NOMO-1 (cell line): ENCODE data around the gene FCGBP.
"Not testable (repeated sequence)": the region's sequence is repeated elsewhere in the genome, so short reads cannot be mapped to it uniquely, and the experiment has no call there.

ENCODE experiments used
- DNase-seq, 2 experiments: peaks; one replicate each; lab custom pipeline; 2025; ENCODE audit not compliant: unreplicated experiment in 2 of 2; lab: John Stamatoyannopoulos, UW

FCGBP gene

GRCh38 chr19:39923862-39924261 is 10.6 kb downstream of the FCGBP start:
- DNase-seq, result no peak

DNA sequence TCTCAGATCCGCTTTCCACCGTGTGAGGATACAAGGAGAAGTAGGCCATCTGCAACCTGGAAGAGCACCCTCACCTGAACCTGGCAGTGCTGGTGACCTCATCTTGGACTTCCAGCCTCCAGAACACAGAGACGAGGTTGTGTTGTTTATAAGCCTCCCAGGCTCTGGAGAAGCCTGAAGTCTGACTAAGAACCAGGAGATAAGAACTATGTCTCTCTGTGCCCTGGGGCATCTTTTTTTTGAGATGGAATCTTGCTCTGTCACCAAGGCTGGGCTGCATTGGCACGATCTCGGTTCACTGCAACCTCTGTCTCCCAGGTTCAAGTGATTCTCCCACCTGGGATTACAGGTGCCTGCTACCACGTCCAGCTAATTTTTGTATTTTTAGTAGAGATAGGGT is 14.5 kb downstream of the FCGBP start:
- DNase-seq, result no peak

GRCh38 chr19:39918183-39918651 is 16.2 kb downstream of the FCGBP start:
- DNase-seq, result no peak

DNA sequence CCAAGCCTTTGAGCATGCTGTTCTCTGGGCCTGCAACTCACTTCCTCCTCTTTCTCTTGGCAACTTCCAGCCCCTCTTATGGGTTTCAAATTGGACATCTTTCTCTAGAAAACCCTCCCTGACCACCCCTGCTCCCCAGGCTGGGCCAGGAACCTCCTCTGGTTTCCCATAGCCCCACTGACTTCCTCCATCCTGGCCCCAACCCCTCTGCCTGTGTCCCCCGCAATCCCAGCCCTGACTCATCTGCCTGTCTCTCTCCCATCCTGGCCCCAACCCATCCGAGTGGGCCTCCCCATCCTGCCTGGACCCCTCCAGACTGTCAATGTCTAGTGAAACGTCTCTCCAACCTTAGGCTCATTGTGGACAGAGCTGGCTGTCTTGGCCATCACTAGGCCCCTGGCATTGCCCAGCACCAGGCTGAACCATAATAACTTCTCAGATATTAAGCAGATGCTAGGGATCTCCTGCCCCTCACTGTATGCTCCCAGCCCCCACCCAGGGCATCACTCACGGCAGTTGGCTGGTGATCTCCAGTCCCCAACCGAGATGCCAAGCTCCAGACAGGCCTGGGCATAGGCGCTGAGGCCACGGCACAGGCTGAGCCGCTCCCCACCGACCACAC is 16.8 kb downstream of the FCGBP start:
- no peak for DNase-seq

DNA sequence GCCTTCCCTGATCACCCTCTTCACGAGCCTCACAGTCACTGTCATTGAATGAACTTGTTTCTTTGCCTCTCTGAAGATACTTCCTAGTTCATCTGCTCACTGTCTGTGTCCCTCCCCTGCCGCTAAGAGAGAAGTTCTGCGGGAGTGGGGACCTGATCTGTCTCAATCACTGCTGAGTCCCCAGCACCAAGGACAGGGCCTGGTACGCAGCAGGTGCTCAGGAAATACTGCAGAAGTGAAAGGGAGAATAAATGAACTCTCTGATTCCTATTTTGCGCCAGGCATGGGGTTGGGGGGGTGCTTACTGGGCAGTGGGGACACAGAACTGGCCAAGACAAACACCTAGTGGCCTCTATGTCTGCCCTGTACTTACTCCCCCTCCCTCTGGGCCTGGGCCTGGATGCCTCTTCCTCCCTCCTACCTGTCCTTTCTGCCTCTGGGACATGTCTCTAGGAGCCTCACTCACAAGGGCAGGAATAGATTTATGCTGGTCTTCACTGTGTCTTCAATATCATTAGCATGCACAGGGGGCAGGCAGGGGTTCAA is 17.5 kb downstream of the FCGBP start:
- DNase-seq, result peak; percentile 7 to 38

DNA sequence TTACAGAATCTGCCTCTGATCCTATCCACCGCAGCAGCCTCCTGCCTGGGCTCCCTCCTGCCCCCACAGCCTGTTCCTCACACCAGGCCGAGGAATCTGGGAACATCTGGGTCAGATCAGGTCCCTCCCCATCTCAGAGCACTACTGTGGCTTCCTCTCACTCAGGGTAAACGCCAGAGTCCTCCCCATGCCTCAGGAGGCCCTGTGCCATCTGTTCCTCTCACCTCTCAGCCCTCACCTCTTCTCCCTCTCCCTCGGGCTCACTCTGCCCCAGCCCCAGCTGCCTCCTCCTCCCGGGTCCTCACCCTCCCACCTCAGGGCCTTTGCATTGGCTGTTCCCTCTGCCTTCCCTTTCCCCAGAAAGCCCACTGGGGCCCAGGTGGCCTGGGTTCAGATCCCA is 18.2 kb downstream of the FCGBP start:
- DNase-seq, result no peak

- DNase-seq, result no peak
Observed at GRCh38 chr19:39915848-39916215, 18.6 kb downstream of the FCGBP start.

DNA sequence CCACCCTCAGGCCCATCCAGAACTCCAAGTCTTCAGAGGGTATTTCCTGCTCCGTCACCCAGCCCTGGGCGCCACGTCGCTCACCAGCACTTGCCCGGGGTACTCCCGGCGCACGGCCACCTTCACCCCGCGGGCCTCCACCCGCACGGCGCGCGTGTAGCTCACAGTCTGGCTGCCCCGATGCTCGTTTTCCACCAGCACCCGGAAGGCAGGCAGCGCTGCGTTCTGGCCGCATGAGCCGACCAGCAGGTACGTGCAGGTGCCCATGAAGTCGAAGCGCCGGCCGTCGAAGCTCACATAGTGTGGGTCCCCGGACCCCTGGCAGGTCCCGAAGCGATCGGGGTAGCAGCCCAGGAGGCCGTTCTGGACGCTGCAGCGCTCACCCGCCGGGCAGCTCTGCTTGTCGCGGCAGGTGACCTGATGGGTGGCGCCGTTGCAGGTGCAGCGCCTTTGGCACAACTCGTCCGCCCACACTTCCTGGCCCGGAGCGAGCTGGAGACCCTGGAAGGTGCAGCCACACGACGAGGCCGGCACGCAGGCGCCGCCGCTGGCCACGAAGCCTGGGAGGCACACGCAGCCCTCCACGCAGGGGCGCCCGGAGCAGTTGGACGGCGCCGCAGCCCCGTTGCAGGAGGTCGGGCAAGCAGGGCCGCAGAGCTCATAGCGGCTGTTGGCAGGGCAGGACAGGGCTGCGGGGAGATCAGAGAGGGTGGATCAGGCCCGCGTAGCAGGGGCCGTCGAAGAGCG is 19.2 kb downstream of the FCGBP start:
- no peak for DNase-seq

GRCh38 chr19:39913682-39914333 is 20.6 kb downstream of the FCGBP start:
- no peak for DNase-seq

- no peak for DNase-seq
Observed at GRCh38 chr19:39908803-39909202, 25.6 kb downstream of the FCGBP start.

- no peak for DNase-seq
Observed at GRCh38 chr19:39906820-39907611, 27.4 kb downstream of the FCGBP start.

DNA sequence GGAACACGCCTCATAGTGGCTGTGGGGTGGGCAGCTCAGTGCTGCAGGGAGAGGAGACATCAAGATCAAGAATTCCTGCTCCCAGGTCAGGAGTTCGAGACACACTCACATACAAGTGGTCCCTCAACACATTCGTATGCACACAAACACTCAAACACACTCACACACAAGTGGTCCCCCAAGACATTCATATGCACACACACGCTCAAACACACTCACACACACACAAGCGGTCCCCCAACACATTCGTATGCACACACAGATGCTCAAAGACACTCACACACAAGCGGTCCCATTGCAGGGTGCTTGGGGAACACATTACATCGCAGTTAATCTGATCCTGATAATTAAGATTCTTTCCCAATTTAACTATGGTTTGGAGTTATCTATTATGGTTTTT is 28.2 kb downstream of the FCGBP start:
- DNase-seq, result no peak

GRCh38 chr19:39903486-39904091 is 30.8 kb downstream of the FCGBP start:
- not testable (repeated sequence) for DNase-seq

- not testable (repeated sequence) for DNase-seq
Observed at GRCh38 chr19:39902326-39902725, 32.1 kb downstream of the FCGBP start.

GRCh38 chr19:39901681-39902080 is 32.8 kb downstream of the FCGBP start:
- DNase-seq, result not testable (repeated sequence)

- DNase-seq, result not testable (repeated sequence)
Observed at GRCh38 chr19:39898858-39899257, 35.6 kb downstream of the FCGBP start.

- DNase-seq, result peak in 1 of 2 experiments; percentile 9
Observed at GRCh38 chr19:39897511-39898245, 36.8 kb downstream of the FCGBP start.

DNA sequence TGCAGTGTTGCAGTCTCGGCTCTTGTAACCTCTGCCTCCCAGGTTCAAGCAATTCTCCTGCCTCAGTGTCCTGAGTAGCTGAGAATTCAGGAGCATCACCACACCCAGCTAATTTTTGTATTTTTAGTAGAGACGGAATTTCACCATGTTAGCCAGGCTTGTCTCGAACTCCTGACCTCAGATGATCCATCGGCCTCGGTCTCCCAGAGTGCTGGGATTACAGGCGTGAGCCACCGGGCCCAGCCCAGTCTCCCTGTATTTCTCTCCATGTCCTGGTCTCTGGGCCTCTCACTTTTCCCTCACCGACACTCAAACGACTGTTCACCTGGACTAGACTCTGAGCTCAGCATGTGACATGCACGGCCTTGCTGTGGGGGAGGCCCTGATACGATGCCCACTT is 39.3 kb downstream of the FCGBP start:
- not testable (repeated sequence) for DNase-seq

DNA sequence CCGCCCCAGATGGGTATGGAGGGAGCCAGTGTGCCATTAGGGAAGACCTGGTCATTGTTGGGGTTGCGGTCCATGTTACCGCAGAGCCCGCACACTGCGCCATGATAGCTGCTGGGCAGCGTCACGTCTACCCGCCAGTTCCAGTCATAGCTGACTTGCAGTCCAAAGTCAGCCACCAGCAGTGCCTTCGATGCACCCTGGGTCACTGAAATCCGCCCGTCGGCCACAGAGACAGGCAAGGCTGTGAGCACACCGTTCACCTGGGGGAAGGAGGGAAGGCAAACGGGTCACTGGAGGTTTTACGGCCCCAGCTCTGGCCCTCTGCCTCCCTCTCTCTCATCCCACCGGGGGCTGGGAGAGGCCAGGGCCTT is 40.2 kb downstream of the FCGBP start:
- DNase-seq, result not testable (repeated sequence)
